ENCODE measurements around the gene TMEM62.

DNA sequence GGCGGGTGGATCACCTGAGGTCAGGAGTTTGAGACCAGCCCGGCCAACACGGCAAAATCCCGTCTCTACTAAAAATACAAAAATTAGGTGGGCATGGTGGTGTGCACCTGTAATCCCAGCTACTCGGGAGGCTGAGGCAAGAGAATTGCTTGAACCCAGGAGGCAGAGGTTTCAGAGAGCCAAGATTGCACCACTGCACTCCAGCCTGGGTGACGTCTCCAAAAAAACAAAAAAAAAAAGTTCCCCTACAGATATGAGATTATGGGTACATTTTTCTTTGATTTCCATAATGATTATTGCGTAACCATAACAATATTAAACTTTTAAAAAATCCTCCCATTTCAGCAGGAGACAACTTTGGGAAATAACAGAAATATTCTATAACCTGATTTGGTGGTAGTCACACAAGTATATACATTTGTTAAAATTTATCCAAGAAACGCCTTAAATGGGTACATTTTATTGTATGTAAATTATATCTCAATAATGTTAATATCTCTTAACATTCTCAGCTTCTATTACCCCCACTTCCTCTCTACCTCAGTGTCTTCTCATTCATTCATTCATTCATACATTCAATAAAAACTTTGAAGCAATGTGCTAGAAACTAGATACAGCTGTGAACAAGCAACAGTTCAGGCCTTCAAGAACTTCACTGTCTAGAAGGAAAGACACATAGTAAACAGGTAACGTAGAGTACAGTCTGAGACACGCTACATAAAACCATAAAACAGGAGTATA lies 34.1 kb upstream of the TMEM62 start:
- TF ChIP-seq, protein P1, sequence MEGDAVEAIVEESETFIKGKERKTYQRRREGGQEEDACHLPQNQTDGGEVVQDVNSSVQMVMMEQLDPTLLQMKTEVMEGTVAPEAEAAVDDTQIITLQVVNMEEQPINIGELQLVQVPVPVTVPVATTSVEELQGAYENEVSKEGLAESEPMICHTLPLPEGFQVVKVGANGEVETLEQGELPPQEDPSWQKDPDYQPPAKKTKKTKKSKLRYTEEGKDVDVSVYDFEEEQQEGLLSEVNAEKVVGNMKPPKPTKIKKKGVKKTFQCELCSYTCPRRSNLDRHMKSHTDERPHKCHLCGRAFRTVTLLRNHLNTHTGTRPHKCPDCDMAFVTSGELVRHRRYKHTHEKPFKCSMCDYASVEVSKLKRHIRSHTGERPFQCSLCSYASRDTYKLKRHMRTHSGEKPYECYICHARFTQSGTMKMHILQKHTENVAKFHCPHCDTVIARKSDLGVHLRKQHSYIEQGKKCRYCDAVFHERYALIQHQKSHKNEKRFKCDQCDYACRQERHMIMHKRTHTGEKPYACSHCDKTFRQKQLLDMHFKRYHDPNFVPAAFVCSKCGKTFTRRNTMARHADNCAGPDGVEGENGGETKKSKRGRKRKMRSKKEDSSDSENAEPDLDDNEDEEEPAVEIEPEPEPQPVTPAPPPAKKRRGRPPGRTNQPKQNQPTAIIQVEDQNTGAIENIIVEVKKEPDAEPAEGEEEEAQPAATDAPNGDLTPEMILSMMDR (optimal IDR thresholded peaks at IDR 0.05 in 1 of 3, IDR thresholded peaks at IDR 0.05 in 1 of 3, conservative IDR thresholded peaks at IDR 0.05 in 1 of 3; ENCODE audit: extremely low read depth in 1 of 3, insufficient read depth in 2 of 3, low read length in 3 of 3), result no peak
- no peak for TF ChIP-seq EZH2 (IDR thresholded peaks at IDR 0.05; ENCODE audit: low read length)
